Dendritic cell treated with granulocyte-macrophage colony-stimulating factor and Interleukin-4, amounts not matched to agents 40 ng/mL and 50 ng/mL, for 4 days (primary cell): Measurements from ENCODE around the gene UFSP1.

ENCODE experiments used
- H3K27ac Mint-ChIP-seq: one replicate; pipeline ENCODE4 v1.8.0; 2022; ENCODE audit warnings: mild to moderate bottlenecking, mixed read lengths
- H3K27me3 Mint-ChIP-seq: one replicate; pipeline ENCODE4 v1.8.0; 2022; ENCODE audit warnings: mild to moderate bottlenecking, mixed read lengths
- H3K36me3 Mint-ChIP-seq: one replicate; pipeline ENCODE4 v1.8.0; 2022; ENCODE audit warnings: low read depth, mixed read lengths
- H3K4me1 Mint-ChIP-seq: one replicate; pipeline ENCODE4 v1.8.0; 2022; ENCODE audit warnings: low read depth, mixed read lengths
- H3K4me3 Mint-ChIP-seq: one replicate; pipeline ENCODE4 v1.8.0; 2022; ENCODE audit warnings: mild to moderate bottlenecking, moderate library complexity, mixed read lengths
- H3K9me3 Mint-ChIP-seq: one replicate; pipeline ENCODE4 v1.8.0; 2022; ENCODE audit warnings: mixed read lengths
- intact Hi-C: fragments of 100-400 bp; cut with micrococcal nuclease; formaldehyde crosslinking; loops from one replicate; pipeline ENCODE4 v1.15.0; 2022

UFSP1 gene

GRCh38 chr7:100847360-100847759 lies 42.2 kb downstream of the UFSP1 start:
- no peaks in the 10 kb centered on the region for H3K9me3 Mint-ChIP-seq
- no peak overlapping the region for H3K27ac Mint-ChIP-seq
- H3K27me3 Mint-ChIP-seq, result no peaks in the 10 kb centered on the region
- intact Hi-C loops, result no loop called here
- peaks cover 7% of the 10 kb centered on the region for H3K4me1 Mint-ChIP-seq
- H3K36me3 Mint-ChIP-seq, result peaks cover under 1% of the 10 kb centered on the region
- no peak overlapping the region for H3K4me3 Mint-ChIP-seq

GRCh38 chr7:100840470-100841100 lies 48.9 kb downstream of the UFSP1 start:
- Mint-ChIP-seq H3K27me3 (peaks cover 2% of the 10 kb centered on the region), H3K4me1 (peaks cover 16% of the 10 kb centered on the region), H3K9me3 (no peaks in the 10 kb centered on the region), H3K36me3 (no peaks in the 10 kb centered on the region), H3K4me3 (no peak overlapping the region), H3K27ac (no peak overlapping the region)
- intact Hi-C loops, result no loop called here

GRCh38 chr7:100839361-100839760 lies 50.2 kb downstream of the UFSP1 start:
- no peak overlapping the region for H3K27ac Mint-ChIP-seq
- H3K4me3 Mint-ChIP-seq, result no peak overlapping the region
- intact Hi-C loops, result loop anchor here (5.0 kb wide), 1 partner anchor 37 kb away; no protein-coding TSS in a partner anchor
- H3K27me3 Mint-ChIP-seq, result peaks cover 3% of the 10 kb centered on the region
- no peaks in the 10 kb centered on the region for H3K36me3 Mint-ChIP-seq
- H3K4me1 Mint-ChIP-seq, result peaks cover 18% of the 10 kb centered on the region
- no peaks in the 10 kb centered on the region for H3K9me3 Mint-ChIP-seq
